Activated T-cell treated with anti-CD3 and anti-CD28 coated beads for 48 hours (primary cell): ENCODE results near the gene C9orf78.

ENCODE experiments used
- DNase-seq: peaks from one replicate; pipeline ENCODE4 v3.0.0-alpha.2; 2020; ENCODE audit warnings: low read depth

Gene C9orf78

DNA sequence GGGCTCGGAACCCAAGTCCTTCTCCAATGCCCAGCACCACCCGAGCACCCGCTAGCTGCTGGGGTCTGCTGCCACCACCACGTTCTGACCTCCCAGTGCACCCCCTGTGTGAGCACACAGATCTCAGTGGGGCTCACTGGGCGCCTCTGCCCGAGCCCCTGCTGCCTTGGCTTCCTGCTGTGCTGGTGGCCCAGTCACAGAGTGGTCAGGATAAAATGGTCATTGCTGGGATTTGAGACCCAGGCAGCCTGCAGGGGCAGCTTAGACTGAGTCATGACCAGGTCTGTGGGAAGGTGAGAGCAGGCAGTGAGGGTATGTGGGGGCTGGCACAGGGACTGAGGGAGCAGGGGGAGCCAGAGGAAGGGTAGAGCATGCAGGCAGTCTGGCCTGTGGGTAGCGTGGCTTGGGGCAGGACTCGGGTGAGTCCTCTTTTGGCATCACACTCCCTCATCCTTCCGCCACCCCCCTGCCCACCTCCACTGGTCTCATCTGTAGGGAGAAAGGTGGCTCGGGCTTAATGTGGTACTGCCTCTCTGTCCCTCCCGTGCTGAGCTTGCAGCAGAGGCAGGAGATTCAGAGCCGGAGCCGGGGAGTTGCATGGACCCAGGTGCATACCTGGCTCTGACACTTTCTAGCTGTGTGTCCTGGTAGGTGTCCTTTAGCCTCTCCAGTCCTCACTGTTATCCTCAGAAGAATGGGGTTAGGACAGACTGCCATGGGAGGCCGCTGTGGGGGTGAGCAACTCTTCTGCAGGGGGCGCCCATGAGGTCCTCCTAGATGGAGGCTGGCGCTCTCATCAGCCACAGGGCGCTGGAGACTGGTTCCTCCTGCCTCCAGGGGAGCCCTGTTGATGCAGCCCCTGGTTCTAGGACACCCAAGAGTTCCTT, 32.3 kb upstream of the C9orf78 start:
- DNase-seq = peak; percentile 32

DNA sequence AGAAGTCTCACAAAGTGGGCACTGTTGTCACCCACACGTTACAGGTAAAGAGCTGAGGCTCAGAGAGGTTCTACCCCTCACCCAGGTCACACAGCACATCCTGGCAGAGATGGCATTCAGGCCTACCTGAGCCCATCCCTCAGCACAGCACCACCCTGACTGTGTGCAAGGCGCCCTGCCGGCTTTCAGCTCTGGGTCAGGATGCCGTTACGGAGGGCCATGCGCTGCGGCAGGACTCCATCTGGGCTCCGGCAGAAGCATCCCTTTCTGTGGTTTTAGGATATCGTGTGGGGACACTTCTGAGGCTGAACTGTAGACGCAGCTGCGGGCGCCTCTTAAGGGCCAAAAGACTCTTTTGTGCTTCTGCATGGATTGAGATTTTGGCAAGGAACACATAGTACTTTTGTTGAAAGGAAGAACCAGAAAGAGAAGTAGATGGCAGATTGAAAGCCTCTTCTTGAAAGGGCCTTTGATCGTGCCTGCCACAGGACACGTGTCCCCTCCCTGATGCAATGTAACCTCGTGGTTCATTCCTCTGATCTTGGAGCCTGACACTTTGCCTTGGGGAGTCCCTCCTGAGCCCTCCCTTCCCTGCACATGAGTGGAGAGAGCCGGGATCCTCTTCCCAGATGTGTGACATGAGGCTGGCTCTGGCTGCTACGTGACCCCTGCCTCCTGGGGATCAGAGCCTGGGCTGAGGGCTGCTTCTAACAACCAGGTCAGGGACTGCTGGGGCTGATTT, 31.5 kb upstream of the C9orf78 start:
- no peak for DNase-seq

DNA sequence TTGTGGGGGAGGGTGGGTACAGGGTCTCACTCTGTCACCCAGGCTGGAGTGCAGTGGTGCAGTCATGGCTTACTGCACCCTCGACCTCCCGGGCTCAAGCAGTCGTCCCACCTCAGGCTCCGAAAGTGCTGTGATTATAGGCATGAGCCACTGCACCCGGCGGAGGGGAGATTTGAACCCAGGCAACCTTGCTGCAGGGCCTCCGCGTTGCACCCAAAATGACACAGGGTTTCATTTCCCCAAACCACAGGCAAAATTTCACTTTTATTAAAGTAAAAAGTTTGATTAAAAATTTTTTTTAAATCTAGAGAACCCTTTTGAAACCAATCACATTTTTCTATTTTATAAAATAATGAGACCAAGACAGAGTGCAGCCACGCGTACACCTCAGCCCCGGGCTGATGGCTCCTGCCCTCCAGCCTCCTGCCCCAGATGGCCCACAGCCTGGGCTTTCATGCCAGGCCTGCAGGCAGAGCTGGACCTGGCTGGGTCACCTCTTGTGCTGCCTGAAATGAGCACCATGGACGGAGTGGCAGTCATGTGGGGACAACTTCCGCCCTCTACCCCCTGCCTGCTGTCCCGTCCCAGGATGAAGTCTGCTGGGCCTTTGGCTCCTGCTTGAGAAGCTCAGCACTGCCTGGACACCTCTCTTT, 30.7 kb upstream of the C9orf78 start:
- DNase-seq = no peak

DNA sequence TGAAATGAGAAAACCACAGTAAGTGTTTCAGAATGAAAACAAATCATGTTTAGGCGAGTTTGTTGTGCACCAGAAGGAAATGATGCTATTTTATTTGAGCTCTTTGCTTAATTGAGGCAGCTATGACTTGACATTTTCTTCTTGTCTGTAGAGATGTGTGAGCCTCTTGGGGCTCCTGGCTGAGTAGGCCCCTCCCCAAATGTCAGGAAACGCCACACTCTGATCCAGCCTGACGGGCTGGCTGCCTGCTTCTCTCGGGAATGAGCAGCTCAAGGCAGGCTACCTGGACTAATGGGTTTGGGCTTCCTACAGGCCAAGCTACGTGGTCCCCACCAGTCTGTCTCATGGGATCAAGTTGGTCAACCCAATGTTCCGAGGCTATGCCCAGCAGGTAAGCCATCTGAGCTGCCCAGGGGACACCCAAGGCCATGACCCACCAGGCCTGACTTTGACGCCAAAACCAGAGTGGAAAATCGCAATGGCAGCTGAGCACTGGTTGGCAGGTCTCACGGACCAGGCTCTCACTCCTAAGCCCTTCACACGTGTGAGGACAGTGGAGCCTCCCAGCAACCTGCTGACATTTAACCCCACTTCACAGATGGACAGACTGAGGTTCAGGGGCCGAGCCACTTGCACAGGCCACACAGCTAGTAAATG, 30.0 kb upstream of the C9orf78 start:
- DNase-seq = no peak

DNA sequence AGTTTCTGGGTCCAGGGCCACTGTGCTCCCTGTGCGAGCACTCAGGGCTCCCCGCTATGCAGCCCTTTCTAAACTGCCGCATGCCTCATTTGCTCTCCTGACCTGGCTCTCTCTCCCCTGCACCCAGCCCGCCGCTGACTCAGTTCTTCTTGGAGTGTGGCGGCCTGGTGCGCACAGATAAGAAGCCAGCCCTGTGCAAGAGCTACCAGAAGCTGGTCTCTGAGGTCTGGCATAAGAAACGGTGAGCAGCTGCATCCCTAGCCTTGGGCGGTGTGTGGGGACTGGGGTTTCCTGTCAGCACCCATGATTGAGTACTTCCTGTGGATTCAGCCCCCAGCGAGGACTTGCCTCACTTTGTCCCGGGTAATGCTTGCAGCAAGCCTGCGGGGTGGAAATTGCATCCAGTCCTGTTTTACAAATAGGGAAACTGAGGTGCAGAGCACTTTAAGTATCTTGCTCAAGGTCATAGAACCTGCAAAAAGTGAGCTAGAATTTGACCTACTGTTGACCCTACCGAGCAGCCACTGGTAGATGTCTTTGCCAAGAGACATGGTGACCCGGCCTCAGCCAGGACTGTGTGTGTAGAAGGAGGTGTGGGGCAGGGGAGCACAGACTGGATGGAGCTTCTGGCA, 28.1 kb upstream of the C9orf78 start:
- DNase-seq = peak; percentile 66

DNA sequence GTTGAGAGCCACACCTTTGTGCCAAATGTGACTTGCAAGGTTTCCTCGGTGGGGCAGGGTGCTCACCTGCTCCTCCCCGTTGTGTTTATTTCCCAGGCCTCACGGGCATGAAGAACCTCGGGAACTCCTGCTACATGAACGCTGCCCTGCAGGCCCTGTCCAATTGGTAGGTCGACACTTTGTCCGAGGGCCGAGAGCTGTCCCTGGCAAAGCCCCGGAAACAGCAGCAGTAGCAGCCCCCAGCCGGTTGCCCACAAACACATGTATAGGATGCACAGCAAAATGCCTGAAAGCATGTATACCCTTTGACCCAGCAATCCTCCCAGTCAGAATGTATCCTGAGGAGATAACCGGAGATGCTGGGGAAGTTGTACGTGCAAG, 26.4 kb upstream of the C9orf78 start:
- no peak for DNase-seq

DNA sequence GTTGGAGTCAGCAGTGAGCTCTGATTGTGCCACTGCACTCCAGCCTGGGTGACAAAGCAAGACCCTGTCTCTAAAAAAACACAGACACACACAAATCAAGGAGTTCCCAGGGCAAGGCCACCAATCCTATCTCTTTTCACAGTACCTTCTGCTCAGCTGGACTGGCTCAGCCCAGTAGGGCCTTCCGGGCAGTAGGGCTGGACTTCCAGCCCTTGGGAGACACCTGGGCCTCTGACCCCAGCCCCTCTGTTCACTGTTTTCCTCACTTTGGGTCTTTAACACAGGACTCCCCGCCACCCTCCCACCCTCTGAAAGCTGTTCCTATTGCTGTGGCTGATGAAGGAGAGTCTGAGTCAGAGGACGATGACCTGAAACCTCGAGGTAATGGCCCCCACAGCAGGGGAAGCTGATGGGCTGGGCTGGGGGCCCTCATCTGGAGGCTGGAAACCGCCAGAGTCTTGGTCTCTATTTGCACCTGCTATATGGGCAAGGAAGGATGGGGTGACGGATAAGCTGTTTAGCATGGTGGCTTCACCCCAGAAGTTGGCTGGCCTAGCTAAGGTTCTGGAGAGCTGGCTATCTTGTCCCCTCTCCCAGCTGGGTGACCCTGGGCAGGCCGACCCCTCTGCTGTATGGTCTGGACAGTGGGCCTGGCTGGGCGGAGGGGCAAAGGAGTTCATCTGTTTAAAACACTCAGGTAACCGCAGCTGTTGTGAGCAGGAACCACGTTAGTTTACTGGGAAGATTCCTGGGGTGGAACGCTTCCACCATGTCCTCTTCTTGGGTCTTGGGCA, 25.8 kb upstream of the C9orf78 start:
- DNase-seq = no peak

DNA sequence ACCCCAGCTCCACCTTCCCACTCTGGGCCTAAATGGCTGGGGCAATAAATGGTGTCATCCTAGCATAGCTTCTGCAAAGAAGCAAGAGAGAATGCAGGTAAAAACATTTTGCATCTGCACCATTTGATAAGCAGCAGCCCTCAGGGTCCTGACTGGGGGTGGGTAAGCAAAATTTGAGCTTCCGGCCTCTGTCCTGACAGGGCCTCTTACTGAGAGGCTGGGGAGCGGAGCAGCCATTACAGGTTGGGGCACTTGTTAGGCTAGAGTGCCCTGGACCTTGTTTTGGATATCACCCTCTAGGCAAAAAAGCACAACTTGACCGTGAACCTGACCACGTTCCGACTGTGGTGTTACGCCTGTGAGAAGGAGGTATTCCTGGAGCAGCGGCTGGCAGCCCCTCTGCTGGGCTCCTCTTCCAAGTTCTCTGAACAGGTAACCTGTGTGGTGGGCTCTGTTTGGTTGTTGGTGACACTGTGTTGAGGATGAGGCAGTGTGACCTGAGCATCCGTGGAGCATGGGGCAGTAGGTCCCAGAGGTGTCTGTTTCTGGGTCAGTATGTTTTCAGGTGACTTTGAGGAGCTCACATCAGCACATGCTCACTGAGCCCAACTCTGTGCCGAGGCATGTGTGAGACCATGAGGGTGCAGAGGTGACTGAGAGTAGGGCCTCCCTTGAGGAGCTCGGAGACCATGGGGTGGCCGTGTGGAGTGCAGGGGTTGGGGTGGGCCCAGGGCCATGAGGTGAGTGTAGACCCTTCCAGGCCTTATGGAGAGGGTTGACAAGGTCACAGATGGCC, 23.3 kb upstream of the C9orf78 start:
- no peak for DNase-seq

DNA sequence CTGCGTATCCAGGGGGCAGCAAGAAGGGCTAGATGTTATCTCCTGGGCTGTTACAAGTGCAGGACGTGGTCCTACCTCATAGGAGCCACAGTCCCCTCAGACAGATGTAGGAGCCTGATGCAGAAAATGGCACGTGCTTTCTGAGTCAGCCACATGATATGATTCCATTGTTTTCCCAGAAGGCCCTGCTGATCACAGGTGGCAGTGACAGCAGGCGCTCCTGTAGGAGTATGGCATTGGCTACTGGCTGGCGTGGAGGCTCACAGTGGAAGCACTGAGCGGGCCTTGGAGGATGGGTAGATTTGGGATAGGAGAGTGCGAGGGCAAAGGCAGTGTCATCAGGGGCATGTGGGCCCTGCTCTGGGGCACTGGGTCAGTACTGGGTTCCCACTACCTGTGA, 22.1 kb upstream of the C9orf78 start:
- no peak for DNase-seq

DNA sequence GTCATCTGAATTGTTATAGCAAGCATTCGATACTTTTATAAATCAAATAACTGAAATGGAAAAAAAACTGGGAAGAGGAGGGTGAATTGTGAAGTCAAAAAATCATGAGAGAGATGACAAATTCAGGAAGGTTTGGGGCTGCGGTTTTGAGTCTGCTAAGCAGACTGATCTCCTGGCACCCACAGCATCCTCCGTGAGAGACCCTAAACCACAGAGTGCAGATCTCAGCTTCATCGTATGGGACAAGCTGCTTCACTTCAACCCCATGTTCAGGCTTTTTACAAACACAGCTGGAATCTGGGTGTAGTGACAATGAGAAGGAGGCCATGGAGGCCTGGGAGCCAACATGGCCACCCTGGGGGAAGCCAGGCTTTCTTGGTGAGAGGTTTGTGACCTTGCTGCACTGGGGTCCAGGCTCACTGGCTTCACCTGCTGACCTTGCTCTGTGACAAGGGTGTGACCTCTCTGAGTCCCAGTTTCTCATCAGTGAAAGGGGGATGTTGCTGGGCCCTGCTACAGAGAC, 19.6 kb upstream of the C9orf78 start:
- no peak for DNase-seq

DNA sequence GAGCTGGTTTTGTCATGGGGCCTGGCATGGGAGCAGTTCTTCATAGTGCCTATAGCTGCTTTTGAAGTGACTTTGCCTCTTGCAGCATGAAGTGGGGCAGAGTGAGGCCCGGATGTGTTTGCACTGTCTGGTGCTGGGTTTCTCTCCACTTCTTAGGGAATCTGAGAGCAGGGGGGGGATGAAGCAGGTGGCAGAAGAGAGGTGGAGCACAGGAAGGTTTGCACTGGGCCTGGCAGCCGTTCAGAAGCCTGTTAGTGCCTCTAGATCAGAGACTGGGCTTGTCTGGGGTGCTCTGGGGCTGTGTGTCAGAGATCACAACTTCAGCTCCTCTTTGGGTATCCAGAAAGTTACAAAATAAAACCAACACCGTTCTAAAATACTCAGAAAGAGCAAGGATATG, 18.5 kb upstream of the C9orf78 start:
- DNase-seq = no peak

DNA sequence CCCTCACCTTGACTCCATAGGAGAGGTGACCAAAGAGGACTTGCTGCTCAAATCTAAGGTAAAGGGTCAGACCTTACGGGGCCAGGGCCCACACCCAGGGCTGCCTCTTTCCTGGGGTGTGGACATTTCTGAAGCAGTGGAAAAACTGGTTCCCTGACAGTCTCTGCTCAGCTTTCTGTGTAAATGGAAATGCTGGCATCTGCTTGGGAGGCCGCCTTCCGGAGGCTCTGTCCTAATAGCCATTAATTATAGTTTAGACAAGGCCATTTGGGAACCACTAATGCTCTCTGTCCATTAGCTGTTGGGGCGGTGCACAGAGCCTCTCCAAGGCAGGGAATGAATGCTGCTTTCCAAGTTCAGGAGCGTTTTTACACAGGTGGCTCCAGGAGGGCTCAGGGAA, 17.5 kb upstream of the C9orf78 start:
- DNase-seq = no peak

DNA sequence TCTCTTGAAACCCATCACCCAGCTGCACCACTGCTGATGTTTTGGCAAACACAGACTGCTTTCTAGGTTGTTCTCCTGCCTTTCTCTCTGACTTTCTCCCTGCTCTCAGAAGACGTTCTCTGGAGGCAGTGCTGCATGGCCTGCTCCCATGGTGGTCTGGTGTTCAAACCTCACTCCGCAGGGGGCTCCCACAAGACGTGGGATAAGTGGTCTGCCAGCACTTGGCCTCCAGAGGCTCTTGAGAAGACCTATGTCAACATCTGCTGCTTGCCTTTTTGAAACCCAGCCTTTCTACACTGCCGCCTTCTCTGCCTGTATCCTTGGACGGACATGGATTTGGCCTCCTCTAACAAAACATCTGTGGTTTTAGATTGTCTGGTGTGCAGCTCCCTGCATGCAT, 16.7 kb upstream of the C9orf78 start:
- DNase-seq = no peak

DNA sequence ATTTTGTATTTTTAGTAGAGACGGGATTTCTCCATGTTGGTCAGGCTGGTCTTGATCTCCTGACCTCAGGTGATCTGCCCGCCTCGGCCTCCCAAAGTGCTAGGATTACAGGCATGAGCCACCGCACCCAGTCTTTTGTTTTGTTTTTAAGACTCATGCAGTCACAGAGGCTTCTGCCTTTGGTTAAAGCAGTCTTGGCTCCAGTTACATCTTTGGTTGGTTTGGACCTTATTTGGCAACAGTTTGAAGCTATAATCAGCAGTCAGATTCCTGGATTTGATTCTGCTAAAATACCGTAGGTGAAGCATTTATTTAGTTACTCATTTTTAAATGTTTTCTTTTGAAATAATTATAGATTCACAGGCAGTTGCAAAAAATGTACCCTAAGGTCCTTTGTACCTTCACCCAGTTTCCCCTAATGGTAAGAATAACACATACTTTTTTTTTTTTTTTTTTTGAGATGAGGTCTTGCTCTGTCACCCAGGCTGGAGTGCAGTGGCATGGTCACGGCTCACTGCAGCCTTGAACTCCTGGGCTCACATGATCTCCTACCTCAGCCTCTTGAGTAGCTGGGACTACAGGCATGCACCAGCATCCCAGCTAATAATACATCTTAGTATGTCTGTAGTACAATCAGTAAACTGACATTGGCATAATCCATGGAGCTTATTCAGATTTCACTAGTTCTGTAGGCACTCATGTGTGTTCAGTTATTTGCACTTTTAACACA, 15.9 kb upstream of the C9orf78 start:
- no peak for DNase-seq

DNA sequence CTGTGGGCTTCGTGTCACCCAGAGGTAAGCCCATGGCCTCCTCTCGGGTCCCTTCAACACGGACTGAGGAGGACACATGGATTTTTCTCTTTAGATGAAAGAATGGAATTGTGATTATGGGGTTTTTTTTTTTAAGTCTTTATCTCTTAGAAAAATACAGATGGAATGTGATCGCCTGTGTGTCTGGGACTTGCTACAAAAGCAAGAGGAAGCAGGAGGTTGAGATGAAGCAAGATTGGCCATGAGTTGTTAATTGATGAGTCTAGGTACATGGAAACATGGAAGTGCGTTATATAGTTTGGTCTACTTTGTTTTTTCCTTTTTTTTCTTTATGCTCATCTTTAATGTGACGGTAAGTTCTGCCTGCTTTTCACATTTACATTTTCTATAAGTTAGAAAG, 14.8 kb upstream of the C9orf78 start:
- DNase-seq = no peak

DNA sequence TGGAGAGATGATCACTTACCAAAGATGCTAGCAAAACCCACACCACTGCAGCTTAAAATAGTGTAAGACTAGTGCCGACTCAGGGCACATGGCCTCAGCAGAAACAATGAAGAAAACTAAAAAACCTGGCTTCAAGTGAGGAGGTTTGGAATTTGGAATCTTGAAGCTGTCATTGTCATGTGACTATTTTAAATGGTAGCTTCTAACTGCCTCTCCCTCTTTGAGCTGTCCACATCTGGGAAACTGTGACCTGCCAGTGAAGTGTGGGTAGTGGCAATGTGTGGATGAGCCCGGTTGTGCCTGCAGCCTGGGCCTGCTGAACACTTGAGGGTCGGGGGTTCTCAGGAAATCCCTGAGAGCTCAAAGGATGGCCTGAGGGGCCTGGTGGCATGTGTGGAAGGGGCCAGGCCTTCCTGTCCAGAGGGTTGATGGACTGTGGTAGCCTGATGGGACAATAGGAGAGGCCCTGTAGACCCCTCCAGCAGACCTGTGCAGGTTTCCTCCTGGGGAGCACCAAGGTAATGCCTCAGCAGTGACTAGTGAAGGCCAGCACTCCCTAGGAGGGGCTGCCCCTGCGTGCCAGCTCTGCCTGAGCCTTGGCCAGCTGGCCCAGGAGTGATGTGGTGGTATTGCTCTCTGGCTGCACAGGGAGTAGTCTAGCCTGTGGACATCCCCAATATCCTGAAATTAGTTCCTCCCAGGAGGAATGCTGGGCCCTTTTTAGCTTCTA, 13.8 kb upstream of the C9orf78 start:
- no peak for DNase-seq

DNA sequence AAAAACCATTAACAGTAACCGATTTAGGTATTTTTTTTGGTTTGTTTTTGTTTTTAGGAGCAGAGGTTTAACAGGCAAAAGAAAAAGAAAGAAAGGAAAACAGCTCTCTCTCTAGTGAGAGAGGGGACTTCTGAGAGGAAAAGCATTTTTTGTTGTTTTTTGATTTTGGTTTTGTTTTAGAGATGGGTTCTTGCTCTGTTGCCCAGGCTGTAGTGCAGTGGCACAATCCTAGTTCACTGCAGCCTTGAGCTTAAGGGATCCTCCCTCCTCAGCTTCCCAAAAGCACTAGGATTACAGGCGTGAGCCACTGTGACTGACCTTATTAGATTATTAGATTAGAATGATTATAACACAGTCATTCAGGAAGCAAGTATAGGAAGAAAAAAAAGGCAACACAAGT, 10.3 kb upstream of the C9orf78 start:
- DNase-seq = no peak

DNA sequence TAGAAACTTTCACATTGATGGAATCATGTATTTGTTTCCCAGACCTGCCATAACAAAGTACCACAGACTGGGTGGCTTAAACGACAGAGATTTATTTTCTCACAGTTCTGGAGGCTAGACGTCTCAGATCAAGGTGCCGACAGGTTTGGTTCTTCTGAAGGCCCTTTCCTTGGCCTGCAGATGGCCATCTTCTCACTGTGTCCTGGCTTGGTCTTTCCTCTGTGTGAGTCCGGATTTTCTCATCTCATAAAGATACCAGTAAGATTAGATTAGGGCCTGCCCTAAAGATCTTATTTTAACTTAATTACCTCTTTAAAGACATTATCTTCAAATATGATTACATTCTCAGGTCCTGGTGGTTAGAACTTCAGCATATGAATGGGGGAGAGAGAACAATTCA, 6.0 kb upstream of the C9orf78 start:
- no peak for DNase-seq

DNA sequence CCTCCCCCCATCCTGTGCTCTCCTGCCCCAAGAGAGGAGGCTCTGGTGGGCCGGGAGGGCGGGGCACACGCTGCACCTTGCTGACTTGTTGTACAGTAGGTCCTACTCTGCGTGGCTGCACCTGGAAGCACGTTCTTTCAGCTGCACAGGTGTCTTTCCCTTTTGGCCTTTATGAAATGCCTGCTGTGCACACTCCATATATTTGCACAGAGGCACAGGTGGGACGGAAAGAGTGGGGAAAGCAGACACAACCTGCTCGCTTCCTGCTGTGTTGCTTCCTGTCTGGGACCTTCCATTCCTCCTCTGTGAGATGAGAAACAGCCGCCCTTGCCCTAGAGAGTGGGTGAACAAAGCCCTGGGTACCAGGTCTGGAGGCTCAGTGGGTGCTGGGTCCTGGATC, 5.0 kb upstream of the C9orf78 start:
- no peak for DNase-seq
